GM12872 (cell line): ENCODE data around the gene MT1G.

Experiments used
- CTCF ChIP-seq: IDR thresholded peaks from 3 replicates; pipeline ENCODE4 v1.5.1; 2011; ENCODE audit warnings: low read depth, mild to moderate bottlenecking, low read length, moderate library complexity; ENCODE audit not compliant: insufficient read depth

Gene MT1G

DNA sequence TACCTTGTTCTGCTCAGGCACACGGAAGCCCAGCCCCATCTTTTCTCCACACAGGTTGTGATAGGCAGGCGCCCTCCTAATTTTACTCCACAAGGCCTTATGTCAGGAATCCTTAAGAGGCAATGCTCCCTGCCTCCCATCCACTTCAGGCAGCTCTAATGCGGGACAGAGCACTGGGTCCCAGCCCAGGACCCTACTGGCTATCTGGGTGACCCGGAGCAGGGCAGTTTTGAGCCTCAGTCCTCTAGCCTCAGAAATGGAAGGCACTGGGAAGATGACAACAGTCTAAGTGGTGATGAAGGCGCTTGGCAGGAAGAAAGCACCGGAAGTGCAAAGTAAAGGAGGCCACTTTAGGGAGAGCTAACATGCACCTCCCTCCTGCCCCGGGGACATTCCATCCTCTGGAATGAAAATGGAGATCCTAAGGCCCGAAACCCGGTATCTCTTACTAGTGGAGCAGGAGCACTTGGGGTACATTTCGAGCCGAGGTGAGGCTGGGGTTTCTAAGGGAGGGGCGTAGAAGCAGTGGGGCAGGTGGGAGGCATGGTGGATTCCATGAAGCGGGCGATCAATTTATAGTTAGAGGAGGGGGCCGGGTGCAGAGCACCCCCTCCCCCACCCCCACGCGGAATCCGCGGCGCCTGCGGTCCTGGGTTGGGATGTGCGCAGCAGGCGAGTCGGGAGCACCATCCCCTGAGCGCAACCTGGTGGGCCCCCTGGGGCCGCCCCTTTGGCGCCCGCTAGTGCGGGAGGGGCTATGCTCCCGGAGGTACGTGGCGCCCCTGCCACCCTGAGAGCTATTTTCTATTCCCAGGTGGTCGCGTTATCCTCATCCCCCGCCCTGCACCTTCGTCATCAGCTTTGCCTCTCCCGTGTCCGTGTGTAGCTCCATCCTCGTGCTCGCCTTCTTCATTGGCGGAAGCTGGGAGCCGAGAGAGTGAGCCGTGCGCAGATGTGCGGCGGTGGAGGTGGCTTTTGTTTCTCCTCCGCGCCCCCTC lies 5.2 kb downstream of the MT1G start:
- no peak for TF ChIP-seq CTCF

DNA sequence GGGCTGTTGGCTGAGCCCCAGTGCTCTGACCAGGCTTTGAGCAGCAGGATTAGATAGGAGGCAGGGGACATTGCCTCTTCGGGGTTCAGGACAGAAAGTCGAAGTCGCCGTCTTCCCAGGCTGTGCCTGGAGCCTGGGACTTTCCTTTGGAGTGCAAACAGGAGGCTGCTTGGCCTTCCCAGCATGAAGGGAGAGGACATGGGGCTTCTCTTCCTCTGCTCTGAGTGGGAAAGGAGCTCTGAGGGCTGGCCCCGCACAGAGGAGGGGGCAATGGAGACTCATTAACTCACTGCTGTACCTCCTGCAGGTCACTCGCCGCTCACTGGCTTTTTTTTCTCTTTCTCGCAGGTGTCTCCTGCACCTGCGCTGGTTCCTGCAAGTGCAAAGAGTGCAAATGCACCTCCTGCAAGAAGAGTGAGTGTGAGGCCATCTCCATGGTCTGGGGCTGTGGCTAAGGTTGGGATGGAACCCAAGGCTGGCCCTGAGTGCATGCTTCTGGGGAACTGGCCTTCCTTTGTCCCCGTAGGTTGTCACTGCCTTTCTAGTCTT lies 9.5 kb downstream of the MT1G start:
- no peak for TF ChIP-seq CTCF

DNA sequence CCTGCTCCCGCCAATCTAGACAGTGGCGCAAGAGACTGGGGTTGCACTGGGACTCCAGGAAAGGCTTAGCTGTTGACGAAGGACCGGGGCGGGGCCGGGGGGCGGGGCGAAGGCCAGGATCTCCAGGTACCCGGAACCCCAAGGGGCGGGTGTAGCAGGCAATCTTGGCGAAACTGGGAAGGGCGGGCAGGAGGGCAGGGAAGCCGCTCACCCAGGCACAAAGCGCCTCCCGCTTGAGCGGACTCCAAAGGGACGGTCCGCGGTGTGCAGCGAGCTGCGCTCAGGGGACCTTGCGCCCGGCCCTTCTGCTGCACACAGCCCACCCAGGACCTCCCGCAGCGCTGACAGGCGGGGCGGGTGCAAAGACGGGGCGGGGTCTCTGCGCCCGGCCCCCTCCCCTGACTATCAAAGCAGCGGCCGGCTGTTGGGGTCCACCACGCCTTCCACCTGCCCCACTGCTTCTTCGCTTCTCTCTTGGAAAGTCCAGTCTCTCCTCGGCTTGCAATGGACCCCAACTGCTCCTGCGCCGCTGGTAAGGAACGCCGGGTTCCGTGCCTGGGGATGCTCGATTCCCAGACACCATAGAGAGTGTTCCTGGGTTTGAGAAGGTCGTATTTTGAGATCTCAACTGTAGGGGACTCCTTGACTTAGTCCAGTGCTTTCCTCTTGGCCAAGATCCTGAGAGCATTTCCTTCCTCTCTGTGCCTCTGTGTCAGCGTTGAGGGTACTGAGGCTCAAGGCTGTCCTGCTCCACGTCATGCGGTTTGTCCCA lies 10.1 kb downstream of the MT1G start, which contains the start of gene MT1F:
Gene MT1F (plus strand): TSS at position 405 of the 772 bp plus-strand sequence. CDS start 100 bp downstream, at position 505.
- TF ChIP-seq CTCF, result no peak

- no peak for TF ChIP-seq CTCF
Observed at GRCh38 chr16:56653218-56653617, 14.6 kb downstream of the MT1G start.

DNA sequence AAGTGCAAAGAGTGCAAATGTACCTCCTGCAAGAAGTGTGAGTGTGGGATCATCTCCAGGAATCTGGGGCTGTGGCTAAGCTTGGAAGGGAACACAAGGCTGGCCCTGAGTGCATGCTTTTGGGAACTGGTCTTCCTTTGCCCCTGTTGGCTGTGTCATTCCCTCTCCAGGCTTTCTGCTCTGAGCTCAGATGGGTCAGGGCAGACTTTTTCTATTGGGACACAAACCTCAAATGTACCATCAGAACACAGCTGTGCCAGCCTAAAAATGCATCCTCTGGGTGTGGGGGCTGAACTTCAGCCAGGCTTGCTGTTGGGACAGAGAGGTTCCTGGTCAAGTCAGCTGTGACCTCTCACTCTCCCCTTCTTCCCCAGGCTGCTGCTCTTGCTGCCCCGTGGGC lies 15.3 kb downstream of the MT1G start:
- TF ChIP-seq CTCF, result no peak

GRCh38 chr16:56651586-56651985 lies 16.3 kb downstream of the MT1G start, which contains the start of gene MT1B:
Gene MT1B, plus strand, starts transcription at chr16:56651886. Its CDS starts 68 bp downstream, at chr16:56651954.
- no peak for TF ChIP-seq CTCF

DNA sequence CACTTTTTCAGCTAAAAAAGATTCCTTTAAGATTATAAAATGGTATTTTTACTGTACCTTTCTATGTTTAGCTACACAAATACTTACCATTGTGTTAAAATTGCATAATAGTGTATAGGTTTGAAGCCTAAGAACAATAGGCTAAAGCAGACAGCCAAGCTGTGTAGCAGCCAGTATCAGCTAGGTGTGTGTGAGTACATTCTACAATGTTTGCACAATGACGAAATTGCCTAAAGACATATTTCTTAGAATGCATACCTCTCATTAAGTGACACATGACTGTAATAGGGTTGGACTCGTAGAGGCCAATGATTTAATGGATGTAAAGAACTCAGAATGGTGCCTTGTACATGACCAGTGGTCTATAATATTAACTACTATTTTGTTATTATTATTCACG lies 18.0 kb downstream of the MT1G start:
- no peak for TF ChIP-seq CTCF
